AG10803 (cell line): ENCODE measurements around the gene PAPSS2.

ENCODE experiments used
- DNase-seq: peaks from one replicate; pipeline ENCODE4 v3.0.0; 2010; ENCODE audit warnings: low read depth
- H3K4me3 ChIP-seq: 2 replicates; pipeline ENCODE4 v1.5.1; 2011; ENCODE audit warnings: mild to moderate bottlenecking, low read length, control low read depth
- CTCF ChIP-seq: conservative IDR thresholded peaks from 2 replicates; pipeline ENCODE4 v1.5.1; 2011; ENCODE audit warnings: mild to moderate bottlenecking, low read length, control low read depth, inconsistent platforms

The PAPSS2 gene

GRCh38 chr10:87632454-87632853 lies 27.2 kb upstream of the PAPSS2 start:
- no peak for TF ChIP-seq CTCF
- DNase-seq, result no peak
- no peak overlapping the region for H3K4me3 ChIP-seq

GRCh38 chr10:87634311-87634710 lies 25.4 kb upstream of the PAPSS2 start:
- no peak for DNase-seq
- no peak for TF ChIP-seq CTCF
- H3K4me3 ChIP-seq, result no peak overlapping the region

- peak; percentile 79 for DNase-seq
- H3K4me3 ChIP-seq, result no peak overlapping the region
- no peak for TF ChIP-seq CTCF
Measured at GRCh38 chr10:87635498-87636312, 24.0 kb upstream of the PAPSS2 start.

- TF ChIP-seq CTCF, result no peak
- H3K4me3 ChIP-seq, result no peak overlapping the region
- no peak for DNase-seq
Measured at GRCh38 chr10:87636313-87636915, 23.3 kb upstream of the PAPSS2 start.

GRCh38 chr10:87639493-87639892 lies 20.2 kb upstream of the PAPSS2 start:
- TF ChIP-seq CTCF, result no peak
- DNase-seq, result no peak
- H3K4me3 ChIP-seq, result no peak overlapping the region

- no peak for TF ChIP-seq CTCF
- H3K4me3 ChIP-seq, result no peak overlapping the region
- DNase-seq, result peak; percentile 14
Measured at GRCh38 chr10:87640043-87640442, 19.6 kb upstream of the PAPSS2 start.

- DNase-seq, result no peak
- H3K4me3 ChIP-seq, result no peak overlapping the region
- TF ChIP-seq CTCF, result no peak
Measured at GRCh38 chr10:87642486-87642885, 17.2 kb upstream of the PAPSS2 start.
